ENCODE data around the gene UNC5B.

Gene UNC5B

GRCh38 chr10:71250842-71251241, 38.5 kb downstream of the UNC5B start:
- TF ChIP-seq, protein P1, sequence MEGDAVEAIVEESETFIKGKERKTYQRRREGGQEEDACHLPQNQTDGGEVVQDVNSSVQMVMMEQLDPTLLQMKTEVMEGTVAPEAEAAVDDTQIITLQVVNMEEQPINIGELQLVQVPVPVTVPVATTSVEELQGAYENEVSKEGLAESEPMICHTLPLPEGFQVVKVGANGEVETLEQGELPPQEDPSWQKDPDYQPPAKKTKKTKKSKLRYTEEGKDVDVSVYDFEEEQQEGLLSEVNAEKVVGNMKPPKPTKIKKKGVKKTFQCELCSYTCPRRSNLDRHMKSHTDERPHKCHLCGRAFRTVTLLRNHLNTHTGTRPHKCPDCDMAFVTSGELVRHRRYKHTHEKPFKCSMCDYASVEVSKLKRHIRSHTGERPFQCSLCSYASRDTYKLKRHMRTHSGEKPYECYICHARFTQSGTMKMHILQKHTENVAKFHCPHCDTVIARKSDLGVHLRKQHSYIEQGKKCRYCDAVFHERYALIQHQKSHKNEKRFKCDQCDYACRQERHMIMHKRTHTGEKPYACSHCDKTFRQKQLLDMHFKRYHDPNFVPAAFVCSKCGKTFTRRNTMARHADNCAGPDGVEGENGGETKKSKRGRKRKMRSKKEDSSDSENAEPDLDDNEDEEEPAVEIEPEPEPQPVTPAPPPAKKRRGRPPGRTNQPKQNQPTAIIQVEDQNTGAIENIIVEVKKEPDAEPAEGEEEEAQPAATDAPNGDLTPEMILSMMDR (IDR thresholded peaks at IDR 0.05): no peak
- no peak overlapping the region for H3K4me3 Mint-ChIP-seq
- H3K27ac Mint-ChIP-seq: no peak overlapping the region
- peaks cover 83% of the 10 kb centered on the region for H3K4me1 Mint-ChIP-seq
- H3K27me3 Mint-ChIP-seq (ENCODE audit: low read depth, poor library complexity): no peaks in the 10 kb centered on the region
- peaks cover 9% of the 10 kb centered on the region for H3K36me3 Mint-ChIP-seq (ENCODE audit: low read depth)
- no peaks in the 10 kb centered on the region for H3K9me3 Mint-ChIP-seq
- no peak for DNase-seq

GRCh38 chr10:71251319-71251718, 38.9 kb downstream of the UNC5B start:
- no peaks in the 10 kb centered on the region for H3K9me3 Mint-ChIP-seq
- TF ChIP-seq, protein P1 (IDR thresholded peaks at IDR 0.05): no peak
- H3K4me3 Mint-ChIP-seq: no peak overlapping the region
- H3K27ac Mint-ChIP-seq: no peak overlapping the region
- no peak for DNase-seq
- no peaks in the 10 kb centered on the region for H3K27me3 Mint-ChIP-seq (ENCODE audit: low read depth, poor library complexity)
- peaks cover 83% of the 10 kb centered on the region for H3K4me1 Mint-ChIP-seq
- peaks cover 9% of the 10 kb centered on the region for H3K36me3 Mint-ChIP-seq (ENCODE audit: low read depth)

- Mint-ChIP-seq H3K36me3 (ENCODE audit: low read depth) (peaks cover 9% of the 10 kb centered on the region), H3K27ac (peak overlapping the region; percentile 44), H3K4me1 (peaks cover 81% of the 10 kb centered on the region), H3K4me3 (no peak overlapping the region), H3K27me3 (ENCODE audit: low read depth, poor library complexity) (no peaks in the 10 kb centered on the region), H3K9me3 (no peaks in the 10 kb centered on the region)
- no peak for DNase-seq
- TF ChIP-seq, protein P1 (IDR thresholded peaks at IDR 0.05): no peak
These were observed 39.9 kb downstream of the UNC5B start for GRCh38 chr10:71252220-71252619.

DNA sequence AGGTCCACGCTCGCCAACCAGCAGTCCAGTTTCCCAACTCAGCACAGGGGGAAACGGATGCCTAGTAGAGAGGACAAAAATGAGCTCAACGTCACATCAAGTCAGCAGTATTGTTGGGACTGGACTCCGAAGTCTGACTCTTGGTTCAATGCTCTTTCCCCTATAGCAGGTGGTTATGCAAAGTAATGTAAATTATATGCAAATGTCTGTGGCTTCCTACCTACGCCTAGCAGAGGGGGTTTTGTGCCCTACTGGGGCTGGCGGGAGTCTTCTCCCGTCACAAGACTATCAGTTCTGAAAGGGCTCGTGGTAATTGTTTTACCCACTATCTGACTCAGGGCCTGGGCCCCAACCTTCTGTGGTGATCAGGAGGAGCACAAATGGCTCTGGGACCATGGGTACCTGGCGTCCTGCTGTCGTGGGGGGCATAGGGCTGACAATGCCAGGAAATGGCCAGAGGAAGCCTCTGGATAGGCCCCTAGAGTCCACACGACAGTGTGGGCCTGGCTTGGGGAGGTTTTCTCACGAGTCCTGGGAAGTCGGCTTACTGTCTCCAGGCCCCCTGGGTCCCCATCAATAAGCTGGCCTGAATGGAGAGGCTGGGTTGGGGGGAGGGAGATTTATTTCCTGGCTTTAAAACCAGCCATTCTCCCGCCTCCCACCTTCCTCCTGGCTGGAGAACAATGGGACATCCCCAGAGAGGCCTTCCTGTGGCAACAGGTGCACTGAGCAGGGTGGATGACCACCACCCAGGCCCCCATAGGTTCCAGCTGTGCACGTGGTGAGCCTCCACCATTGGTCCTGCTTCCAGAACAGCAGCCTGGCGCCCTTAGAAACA, 41.8 kb downstream of the UNC5B start:
- no peak for DNase-seq
- Mint-ChIP-seq H3K9me3 (no peaks in the 10 kb centered on the region), H3K4me1 (peaks cover 67% of the 10 kb centered on the region), H3K4me3 (no peak overlapping the region), H3K27me3 (ENCODE audit: low read depth, poor library complexity) (no peaks in the 10 kb centered on the region), H3K27ac (no peak overlapping the region), H3K36me3 (ENCODE audit: low read depth) (peaks cover 9% of the 10 kb centered on the region)
- TF ChIP-seq, protein P1 (IDR thresholded peaks at IDR 0.05): no peak

- no peaks in the 10 kb centered on the region for H3K9me3 Mint-ChIP-seq
- DNase-seq: no peak
- H3K36me3 Mint-ChIP-seq (ENCODE audit: low read depth): peaks cover 9% of the 10 kb centered on the region
- peaks cover 74% of the 10 kb centered on the region for H3K4me1 Mint-ChIP-seq
- no peak overlapping the region for H3K4me3 Mint-ChIP-seq
- TF ChIP-seq, protein P1 (IDR thresholded peaks at IDR 0.05): no peak
- H3K27me3 Mint-ChIP-seq (ENCODE audit: low read depth, poor library complexity): peaks cover 4% of the 10 kb centered on the region
- H3K27ac Mint-ChIP-seq: no peak overlapping the region
These were observed 42.6 kb downstream of the UNC5B start for GRCh38 chr10:71254834-71255549.

Measured in nephron progenitor cell (in vitro differentiated cells).